OCI-LY7 (cell line): ENCODE data around the gene OLFM2. TPM values are rescaled to one million over a fixed set of nuclear protein-coding genes. Genes with fewer than 3 reads are reported as not detected.

Experiments
- Bru-seq: library from RNA; stranded (reverse); fragments of 400-500 nt; gene quantifications from one replicate; lab custom pipeline; 2021; lab: Mats Ljungman, UMichigan
- BruChase-seq, 2 experiments: library from RNA; stranded (reverse); fragments of 400-500 nt; gene quantifications; one replicate each; lab custom pipeline; 2021; lab: Mats Ljungman, UMichigan
- BruUV-seq: library from RNA; stranded (reverse); fragments of 400-500 nt; replicated peaks from 2 replicates; lab custom pipeline; 2021; lab: Mats Ljungman, UMichigan
- CTCF ChIA-PET: fragments of 300-600 bp; sonication (Branson Sonifier 250); formaldehyde crosslinking; loops from one replicate; lab custom pipeline; 2022; ENCODE audit warnings: antibody characterized with exemption; ENCODE audit not compliant: unreplicated experiment; lab: Charles Lee
- POLR2A ChIA-PET: fragments of 300-600 bp; sonication (Branson Sonifier 250); formaldehyde crosslinking; loops from one replicate; lab custom pipeline; 2022; ENCODE audit warnings: antibody characterized with exemption; lab: Charles Lee
- DNase-seq: peaks from one replicate; pipeline ENCODE4 v3.0.0-alpha.2; 2015; ENCODE audit warnings: low spot score
- H2AFZ ChIP-seq: fragments of 200-600 bp; sonication (generic), shearing (Covaris generic); 2 replicates; pipeline ENCODE4 v1.6.1; 2014; ENCODE audit warnings: mild to moderate bottlenecking, antibody characterized with exemption, low read length, moderate library complexity
- H3K27ac ChIP-seq: fragments of 200-600 bp; sonication (generic); 2 replicates; pipeline ENCODE4 v1.5.1; 2014; ENCODE audit warnings: mixed run types, low read depth, mild to moderate bottlenecking, moderate library complexity, low read length, inconsistent platforms; ENCODE audit not compliant: poor library complexity, severe bottlenecking
- H3K36me3 ChIP-seq: fragments of 200-600 bp; sonication (generic); 2 replicates; pipeline ENCODE4 v1.6.1; 2014; ENCODE audit warnings: mild to moderate bottlenecking, antibody characterized with exemption, low read length, moderate library complexity, mixed read lengths; ENCODE audit not compliant: insufficient read depth
- H3K4me1 ChIP-seq: fragments of 200-600 bp; sonication (generic); 2 replicates; pipeline ENCODE4 v1.5.1; 2014; ENCODE audit warnings: mild to moderate bottlenecking, low read length; ENCODE audit not compliant: insufficient read depth, poor library complexity, severe bottlenecking
- H3K4me2 ChIP-seq: fragments of 200-600 bp; sonication (generic); 2 replicates; pipeline ENCODE4 v1.6.1; 2014; ENCODE audit warnings: mild to moderate bottlenecking, low read length
- H3K4me3 ChIP-seq: fragments of 200-600 bp; sonication (generic); 2 replicates; pipeline ENCODE4 v1.5.1; 2014; ENCODE audit warnings: mild to moderate bottlenecking, low read depth, low read length; ENCODE audit not compliant: poor library complexity, severe bottlenecking
- H3K79me2 ChIP-seq: fragments of 200-600 bp; sonication (generic); 2 replicates; pipeline ENCODE4 v1.6.1; 2016; ENCODE audit warnings: low read depth, mild to moderate bottlenecking, low read length, moderate library complexity, mixed read lengths; ENCODE audit not compliant: insufficient read depth
- H3K9me2 ChIP-seq: fragments of 200-600 bp; sonication (generic); 2 replicates; pipeline ENCODE4 v1.6.1; 2016; ENCODE audit warnings: mild to moderate bottlenecking, low read length, mixed read lengths; ENCODE audit not compliant: insufficient read depth
- H3K9me3 ChIP-seq: fragments of 200-600 bp; sonication (generic); 2 replicates; pipeline ENCODE4 v1.6.1; 2014; ENCODE audit warnings: mild to moderate bottlenecking, mixed run types, low read length, mixed read lengths
- H4K20me1 ChIP-seq: fragments of 200-600 bp; sonication (generic); 2 replicates; pipeline ENCODE4 v1.6.1; 2014; ENCODE audit warnings: mild to moderate bottlenecking, antibody characterized with exemption, low read length, moderate library complexity, mixed read lengths; ENCODE audit not compliant: insufficient read depth
- CTCF ChIP-seq: fragments of 200-600 bp; sonication (generic); conservative IDR thresholded peaks from 2 replicates; pipeline ENCODE4 v1.5.1; 2014; ENCODE audit warnings: mild to moderate bottlenecking, antibody characterized with exemption, low read length, moderate library complexity, mixed read lengths
- EZH2phosphoT487 ChIP-seq: fragments of 200-600 bp; sonication (generic); IDR thresholded peaks from 2 replicates; pipeline ENCODE4 v1.6.1; 2018; ENCODE audit warnings: low read depth, borderline replicate concordance, mild to moderate bottlenecking, mixed run types, antibody characterized with exemption, low read length, moderate library complexity, mixed read lengths
- intact Hi-C: fragments of 100-400 bp; cut with micrococcal nuclease; formaldehyde crosslinking; loops from one replicate; pipeline ENCODE4 v1.10.0; 2022; ENCODE audit not compliant: unreplicated experiment
- long read RNA-seq: library from polyadenylated mRNA; stranded (forward); transcript quantifications from one replicate; pipeline ENCODE4 v2.0.0, GENCODE V29; 2022
- total RNA-seq, 2 experiments: library from RNA; depleted of rRNA in 1 of 2; stranded (reverse); fragments of >200 nt in 1 of 2; shearing (Covaris generic) in 1 of 2; gene quantifications; 2 replicates each; pipeline ENCODE4 v1.2.3, GENCODE V29; 2014 to 2022

Gene OLFM2
- not detected in 2 replicates for total RNA-seq (2014; rRNA removed; shearing (Covaris generic))
- not detected in 2 replicates for total RNA-seq (2022)
- percentile 5 among the genes with signal in this experiment for Bru-seq, nascent RNA
- percentile 5 among the genes with signal in this experiment for BruChase-seq, experiment 1, labeled RNA remaining after a 6-hour chase
- BruChase-seq, experiment 2, labeled RNA remaining after a 2-hour chase, result percentile 7 among the genes with signal in this experiment
- long read RNA-seq, partial matches to known transcripts, result 0 of 3 reads
- long read RNA-seq, other reads (novel, unspliced or antisense), result 3 of 3 reads

- no peaks in the 10 kb centered on the region for H3K9me2 ChIP-seq
- ChIA-PET CTCF (no interaction called here), POLR2A (no interaction called here)
- no peaks in the 10 kb centered on the region for H3K36me3 ChIP-seq
- H3K9me3 ChIP-seq, result no peaks in the 10 kb centered on the region
- H3K4me1 ChIP-seq, result no peaks in the 10 kb centered on the region
- no peak within 1 kb of the TSS for H2AFZ ChIP-seq
- no peaks in the 10 kb centered on the region for H3K79me2 ChIP-seq
- H3K27ac ChIP-seq, result no peak within 1 kb of the TSS
- no peaks in the 10 kb centered on the region for H4K20me1 ChIP-seq
- H3K4me3 ChIP-seq, result no peak within 1 kb of the TSS
- intact Hi-C loops, result no loop called here
- no peak for DNase-seq
- TF ChIP-seq CTCF (no peak), EZH2phosphoT487 (no peak)
- BruUV-seq, result no TSS peak
- no peak within 1 kb of the TSS for H3K4me2 ChIP-seq
Measured at GRCh38 chr19:9936326-9937000, at the start of gene OLFM2. TSS of gene OLFM2 (minus strand) at chr19:9936515. CDS start at chr19:9936366, 149 bp downstream.

- no peak overlapping the region for H3K4me3 ChIP-seq
- intact Hi-C loops, result no loop called here
- no peak for TF ChIP-seq EZH2phosphoT487
- TF ChIP-seq CTCF, result no peak
- H3K27ac ChIP-seq, result no peak overlapping the region
- no peak overlapping the region for H2AFZ ChIP-seq
- no peaks in the 10 kb centered on the region for H3K9me3 ChIP-seq
- POLR2A ChIA-PET, result interaction anchor here (0.7 kb wide), 1 partner anchor 17 kb away, joined by 3 read pairs; no protein-coding TSS in a partner anchor
- BruUV-seq, result no TSS peak
- CTCF ChIA-PET, result no interaction called here
- H3K9me2 ChIP-seq, result no peaks in the 10 kb centered on the region
- DNase-seq, result no peak
- no peak overlapping the region for H3K4me2 ChIP-seq
- H4K20me1 ChIP-seq, result no peaks in the 10 kb centered on the region
- H3K36me3 ChIP-seq, result no peaks in the 10 kb centered on the region
- no peaks in the 10 kb centered on the region for H3K4me1 ChIP-seq
- H3K79me2 ChIP-seq, result no peaks in the 10 kb centered on the region
Measured at GRCh38 chr19:9981406-9982260, 45.3 kb upstream of the OLFM2 start.
